ENCODE measurements around the gene CDYL2. TPM values are rescaled to one million over a fixed set of nuclear protein-coding genes. Genes with fewer than 3 reads are reported as not detected.
"Not testable (repeated sequence)": the region's sequence is repeated elsewhere in the genome, so short reads cannot be mapped to it uniquely, and the experiment has no call there.

CDYL2 gene
- total RNA-seq, 1 donor from 2014 or later = 4.1 TPM

- Mint-ChIP-seq H3K4me1 (ENCODE audit: low read depth) (no peaks in the 10 kb centered on the region), H3K4me3 (ENCODE audit: unreplicated experiment) (no peak overlapping the region)
- no peak for TF ChIP-seq CTCF (IDR thresholded peaks at IDR 0.05)
Observed at GRCh38 chr16:80738521-80738920, 65.9 kb downstream of the CDYL2 start.

GRCh38 chr16:80735846-80736245 is 68.6 kb downstream of the CDYL2 start:
- no peaks in the 10 kb centered on the region for H3K4me1 Mint-ChIP-seq (ENCODE audit: low read depth)
- no peaks in the 10 kb centered on the region for H3K27me3 Mint-ChIP-seq (ENCODE audit: low read depth)
- H3K36me3 Mint-ChIP-seq (ENCODE audit: low read depth) = no peaks in the 10 kb centered on the region
- no peak for TF ChIP-seq CTCF (IDR thresholded peaks at IDR 0.05)
- H3K9me3 Mint-ChIP-seq (ENCODE audit: low read depth) = peaks cover 35% of the 10 kb centered on the region
- no peak overlapping the region for H3K27ac Mint-ChIP-seq (ENCODE audit: unreplicated experiment)
- H3K4me3 Mint-ChIP-seq (ENCODE audit: unreplicated experiment) = no peak overlapping the region
- no peak for DNase-seq (ENCODE audit: low spot score)

More at GRCh38 chr16:80738521-80738920, 65.9 kb downstream of the CDYL2 start:
- H3K27me3 Mint-ChIP-seq (ENCODE audit: low read depth) = no peaks in the 10 kb centered on the region
- no peak for DNase-seq (ENCODE audit: low spot score)
- H3K27ac Mint-ChIP-seq (ENCODE audit: unreplicated experiment) = no peak overlapping the region
- H3K36me3 Mint-ChIP-seq (ENCODE audit: low read depth) = no peaks in the 10 kb centered on the region
- H3K9me3 Mint-ChIP-seq (ENCODE audit: low read depth) = peaks cover 28% of the 10 kb centered on the region

GRCh38 chr16:80733407-80733806 is 71.0 kb downstream of the CDYL2 start:
- no peak for DNase-seq (ENCODE audit: low spot score)
- Mint-ChIP-seq H3K4me3 (ENCODE audit: unreplicated experiment) (no peak overlapping the region), H3K9me3 (ENCODE audit: low read depth) (peaks cover 21% of the 10 kb centered on the region), H3K27me3 (ENCODE audit: low read depth) (no peaks in the 10 kb centered on the region), H3K36me3 (ENCODE audit: low read depth) (no peaks in the 10 kb centered on the region), H3K27ac (ENCODE audit: unreplicated experiment) (no peak overlapping the region), H3K4me1 (ENCODE audit: low read depth) (no peaks in the 10 kb centered on the region)
- no peak for TF ChIP-seq CTCF (IDR thresholded peaks at IDR 0.05)

GRCh38 chr16:80731915-80732314 is 72.5 kb downstream of the CDYL2 start:
- H3K27me3 Mint-ChIP-seq (ENCODE audit: low read depth) = no peaks in the 10 kb centered on the region
- TF ChIP-seq CTCF (IDR thresholded peaks at IDR 0.05) = no peak
- no peak overlapping the region for H3K4me3 Mint-ChIP-seq (ENCODE audit: unreplicated experiment)
- H3K4me1 Mint-ChIP-seq (ENCODE audit: low read depth) = no peaks in the 10 kb centered on the region
- DNase-seq (ENCODE audit: low spot score) = no peak
- H3K9me3 Mint-ChIP-seq (ENCODE audit: low read depth) = peaks cover 21% of the 10 kb centered on the region
- H3K27ac Mint-ChIP-seq (ENCODE audit: unreplicated experiment) = no peak overlapping the region
- H3K36me3 Mint-ChIP-seq (ENCODE audit: low read depth) = no peaks in the 10 kb centered on the region

GRCh38 chr16:80727066-80727763 is 77.2 kb downstream of the CDYL2 start:
- not testable (repeated sequence) for H3K27me3 Mint-ChIP-seq (ENCODE audit: low read depth); DNase-seq (ENCODE audit: low spot score); H3K27ac Mint-ChIP-seq (ENCODE audit: unreplicated experiment); H3K4me1 Mint-ChIP-seq (ENCODE audit: low read depth); H3K4me3 Mint-ChIP-seq (ENCODE audit: unreplicated experiment); H3K36me3 Mint-ChIP-seq (ENCODE audit: low read depth)
- H3K9me3 Mint-ChIP-seq (ENCODE audit: low read depth) = peaks cover 52% of the 10 kb centered on the region

GRCh38 chr16:80725566-80726162 is 78.7 kb downstream of the CDYL2 start:
- Mint-ChIP-seq H3K36me3 (ENCODE audit: low read depth) (no peaks in the 10 kb centered on the region), H3K27me3 (ENCODE audit: low read depth) (no peaks in the 10 kb centered on the region), H3K4me1 (ENCODE audit: low read depth) (no peaks in the 10 kb centered on the region), H3K9me3 (ENCODE audit: low read depth) (peaks cover 45% of the 10 kb centered on the region), H3K4me3 (ENCODE audit: unreplicated experiment) (no peak overlapping the region), H3K27ac (ENCODE audit: unreplicated experiment) (no peak overlapping the region)
- DNase-seq (ENCODE audit: low spot score) = no peak
- TF ChIP-seq CTCF (IDR thresholded peaks at IDR 0.05) = no peak

Data from chondrocyte (in vitro differentiated cells).